Sigmoid colon (tissue), 7 donors: Measurements from ENCODE around the gene MGAT1. TPM values are rescaled to one million over a fixed set of nuclear protein-coding genes. Genes with fewer than 3 reads are reported as not detected.

ENCODE experiments used
- DNase-seq: peaks from one replicate; pipeline ENCODE4 v3.0.0-alpha.2; 2019
- H3K27ac ChIP-seq, 4 donors: fragments of 200-600 bp; sonication (generic); one replicate each; pipeline ENCODE4 v1.5.1; 2016 to 2019; ENCODE audit warnings: mild to moderate bottlenecking in 1 of 4
- H3K27me3 ChIP-seq, 3 donors: fragments of 200-600 bp; sonication (generic); one replicate each; pipeline ENCODE4 v1.5.1; 2019; ENCODE audit warnings: mild to moderate bottlenecking in 1 of 3
- H3K36me3 ChIP-seq, 4 donors: fragments of 200-600 bp; sonication (generic); one replicate each; pipeline ENCODE4 v1.5.1; 2016 to 2019
- H3K4me1 ChIP-seq, 4 donors: fragments of 200-600 bp; sonication (generic); one replicate each; pipeline ENCODE4 v1.5.1; 2017 to 2019
- H3K4me3 ChIP-seq, 4 donors: fragments of 200-600 bp; sonication (generic); one replicate each; pipeline ENCODE4 v1.5.1; 2017 to 2019; ENCODE audit warnings: mild to moderate bottlenecking in 2 of 4, moderate library complexity in 1 of 4
- H3K9me3 ChIP-seq, 4 donors: fragments of 200-600 bp in 3 of 4; sonication (generic) in 3 of 4; one replicate each; pipeline versions ENCODE4 v1.5.1 to v1.6.1; 2013 to 2019
- CTCF ChIP-seq, 4 experiments: fragments of 450-650 bp in 3 of 4; fragments of 200-600 bp in 1 of 4; IDR thresholded peaks; one replicate each; pipeline ENCODE4 v1.5.1; 2016 to 2019; ENCODE audit warnings: antibody characterized with exemption in 4 of 4, mild to moderate bottlenecking in 3 of 4, moderate library complexity in 2 of 4
- EP300 ChIP-seq, 4 donors: sonication (generic); formaldehyde crosslinking; IDR thresholded peaks; one replicate each; pipeline ENCODE4 v1.6.1; 2017; ENCODE audit warnings: antibody characterized with exemption in 4 of 4
- POLR2A ChIP-seq, 2 donors: fragments of 450-650 bp; IDR thresholded peaks; one replicate each; pipeline ENCODE4 v1.6.1; 2016; ENCODE audit warnings: antibody characterized with exemption in 2 of 2, mild to moderate bottlenecking in 2 of 2, moderate library complexity in 2 of 2
- POLR2AphosphoS5 ChIP-seq, 4 donors: sonication (generic); formaldehyde crosslinking; IDR thresholded peaks; one replicate each; pipeline ENCODE4 v1.6.1; 2017; ENCODE audit warnings: antibody characterized with exemption in 4 of 4
- WGBS, 2 donors: extraction: QIAGEN DNeasy Blood & Tissue Kit; methylation state at CpG; one replicate each; pipeline ENCODE4 v1.1.7; 2013; 5-methylcytosine and 5-hydroxymethylcytosine counted together
- intact Hi-C: fragments of 100-400 bp; cut with DNase I; formaldehyde crosslinking; loops from one replicate; pipeline ENCODE4 v1.15.1; 2023
- polyA plus RNA-seq, 3 donors: library from polyadenylated mRNA; stranded (reverse); fragments of 200-250 nt; gene quantifications; one replicate each; pipeline ENCODE4 v1.2.3, GENCODE V29; 2013
- total RNA-seq, 4 donors: library from RNA; depleted of rRNA; stranded (reverse); fragments of >200 nt; gene quantifications; one replicate each; pipeline ENCODE4 v1.1.0, GENCODE V29; 2016
- donor health status: healthy with polysubstance abuse.
- donor health status: Bipolar disorder and iron deficiency.
- donor health status: healthy.

The MGAT1 gene
- total and polyA plus RNA-seq, 7 donors = 41.4 to 149 (median 105) TPM

GRCh38 chr5:180801596-180802324, 846 bp downstream of the MGAT1 start:
- no peaks in the 10 kb centered on the region for H3K9me3 ChIP-seq
- peak; percentile 52 for DNase-seq
- no peak for TF ChIP-seq POLR2A (IDR thresholded peaks at IDR 0.05)
- intact Hi-C loops = loop anchor here (2.0 to 10.0 kb wide), 4 partner anchors 15 to 1247 kb away; partner anchors contain the start of genes RUFY1 and ZFP62
- 15 to 20% methylated on average over 15 of the region's 15 CpGs for WGBS, 2 donors
- H3K4me3 ChIP-seq = peak overlapping the region; percentile 66 to 95 (median 88)
- H3K27ac ChIP-seq = peak overlapping the region; percentile 97 to 99 (median 98)
- H3K27me3 ChIP-seq = no peaks in the 10 kb centered on the region
- H3K4me1 ChIP-seq = peaks cover 0 to 91% (median 83%) of the 10 kb centered on the region in 4 donors
- H3K36me3 ChIP-seq = peaks cover 0 to 14% (median 0%) of the 10 kb centered on the region in 4 donors

- H3K27ac ChIP-seq = peak overlapping the region; percentile 97 to 99 (median 98)
- peaks cover 0 to 90% (median 82%) of the 10 kb centered on the region in 4 donors for H3K4me1 ChIP-seq
- intact Hi-C loops = loop anchor here (2.0 to 10.0 kb wide), 4 partner anchors 13 to 1245 kb away; partner anchors contain the start of genes RUFY1 and ZFP62
- DNase-seq = no peak
- WGBS, 2 donors = 76 to 82% methylated on average over 6 of the region's 6 CpGs
- TF ChIP-seq EP300 (IDR thresholded peaks at IDR 0.05) = no peak
- no peak for TF ChIP-seq POLR2AphosphoS5 (IDR thresholded peaks at IDR 0.05)
- TF ChIP-seq POLR2A (IDR thresholded peaks at IDR 0.05) = no peak
- no peak for TF ChIP-seq CTCF (IDR thresholded peaks at IDR 0.05)
- no peaks in the 10 kb centered on the region for H3K27me3 ChIP-seq
- peaks cover 0 to 15% (median 0%) of the 10 kb centered on the region in 4 donors for H3K36me3 ChIP-seq
- no peaks in the 10 kb centered on the region for H3K9me3 ChIP-seq
- H3K4me3 ChIP-seq = no peak overlapping the region
Observed at GRCh38 chr5:180799902-180800801, 2.5 kb downstream of the MGAT1 start.

- peaks cover 0 to 24% (median 0%) of the 10 kb centered on the region in 4 donors for H3K36me3 ChIP-seq
- intact Hi-C loops = no loop called here
- H3K27me3 ChIP-seq = no peaks in the 10 kb centered on the region
- no peak for TF ChIP-seq EP300 (IDR thresholded peaks at IDR 0.05)
- TF ChIP-seq CTCF (IDR thresholded peaks at IDR 0.05) = no peak
- no peak for TF ChIP-seq POLR2AphosphoS5 (IDR thresholded peaks at IDR 0.05)
- TF ChIP-seq POLR2A (IDR thresholded peaks at IDR 0.05) = no peak
- H3K9me3 ChIP-seq = no peaks in the 10 kb centered on the region
- peaks cover 0 to 87% (median 75%) of the 10 kb centered on the region in 4 donors for H3K4me1 ChIP-seq
- 51 to 72% methylated on average over 4 of the region's 4 CpGs for WGBS, 2 donors
- H3K27ac ChIP-seq = peak overlapping the region in 3 of 4 donors; percentile 97 to 99 (median 98)
- H3K4me3 ChIP-seq = no peak overlapping the region
- DNase-seq = peak; percentile 54
Observed at GRCh38 chr5:180799194-180799593, 3.4 kb downstream of the MGAT1 start.

GRCh38 chr5:180798193-180798592, 4.4 kb downstream of the MGAT1 start:
- TF ChIP-seq POLR2A (IDR thresholded peaks at IDR 0.05) = no peak
- no peak for TF ChIP-seq EP300 (IDR thresholded peaks at IDR 0.05)
- no peak for TF ChIP-seq CTCF (IDR thresholded peaks at IDR 0.05)
- TF ChIP-seq POLR2AphosphoS5 (IDR thresholded peaks at IDR 0.05) = no peak
- DNase-seq = no peak
- WGBS, 2 donors = 81 to 92% methylated on average over 11 of the region's 11 CpGs
- Histone ChIP-seq H3K27ac (peak overlapping the region in 2 of 4 donors; percentile 1 to 13), H3K9me3 (no peaks in the 10 kb centered on the region), H3K36me3 (peaks cover 0 to 30% (median under 1%) of the 10 kb centered on the region in 4 donors), H3K4me1 (peaks cover 0 to 77% (median 65%) of the 10 kb centered on the region in 4 donors), H3K4me3 (no peak overlapping the region), H3K27me3 (no peaks in the 10 kb centered on the region)
- intact Hi-C loops = no loop called here
